GM19025 (cell line): ENCODE measurements around the gene GRIN2A.

Source experiments
- ATAC-seq: cut with Tn5 transposase; IDR thresholded peaks from one replicate; pipeline ENCODE4 v1.9.1; 2021; ENCODE audit warnings: mild to moderate bottlenecking, low read depth, moderate library complexity; ENCODE audit not compliant: unreplicated experiment

The GRIN2A gene

GRCh38 chr16:10040136-10041080 is 141.8 kb downstream of the GRIN2A start:
- ATAC-seq, result no peak

- no peak for ATAC-seq
These were observed 142.8 kb downstream of the GRIN2A start for GRCh38 chr16:10039220-10040096.

DNA sequence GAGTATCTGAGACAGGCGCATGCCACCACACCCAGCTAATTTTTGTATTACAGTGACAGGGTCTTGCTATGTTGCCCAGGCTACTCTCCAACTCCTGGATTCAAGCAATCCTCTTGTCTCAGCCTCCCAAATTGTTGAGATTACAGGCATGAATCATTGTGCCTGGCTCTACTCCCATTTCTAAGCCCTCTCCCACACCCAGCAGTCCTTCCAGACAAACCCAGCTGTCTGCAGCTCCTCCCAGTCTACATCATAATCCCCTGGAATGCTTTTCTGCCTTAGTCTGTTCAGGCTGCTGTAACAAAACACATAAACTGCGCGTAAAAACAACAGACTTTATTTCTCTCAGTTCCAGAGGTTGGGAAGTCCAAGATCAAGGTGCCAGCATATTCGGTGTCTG is 144.5 kb downstream of the GRIN2A start:
- no peak for ATAC-seq

- ATAC-seq, result no peak
These were observed 145.3 kb downstream of the GRIN2A start for GRCh38 chr16:10036956-10037355.

GRCh38 chr16:10033556-10033955 is 148.7 kb downstream of the GRIN2A start:
- ATAC-seq, result no peak

- ATAC-seq, result no peak
These were observed 150.3 kb downstream of the GRIN2A start for GRCh38 chr16:10031955-10032354.

DNA sequence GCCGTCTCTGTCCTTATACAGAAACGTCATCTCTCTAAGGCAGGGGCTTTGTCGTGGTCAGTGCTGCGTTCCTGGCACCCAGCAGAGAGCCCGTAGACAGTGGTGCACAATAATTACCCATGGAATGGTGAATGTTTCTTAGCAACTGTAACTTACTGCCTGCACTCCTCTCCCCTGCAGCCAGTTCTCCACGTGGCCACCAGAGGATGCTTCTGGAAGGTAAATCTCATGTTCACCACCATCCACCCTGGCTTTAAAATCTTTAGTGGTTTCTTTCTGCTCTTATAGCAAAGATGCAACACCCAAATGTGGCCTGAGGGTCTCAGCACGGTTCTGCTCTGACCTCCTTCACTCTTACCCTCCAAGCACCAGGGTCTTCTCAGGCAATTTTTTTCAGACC is 150.8 kb downstream of the GRIN2A start:
- no peak for ATAC-seq

GRCh38 chr16:10028644-10029043 is 153.6 kb downstream of the GRIN2A start:
- ATAC-seq, result no peak

DNA sequence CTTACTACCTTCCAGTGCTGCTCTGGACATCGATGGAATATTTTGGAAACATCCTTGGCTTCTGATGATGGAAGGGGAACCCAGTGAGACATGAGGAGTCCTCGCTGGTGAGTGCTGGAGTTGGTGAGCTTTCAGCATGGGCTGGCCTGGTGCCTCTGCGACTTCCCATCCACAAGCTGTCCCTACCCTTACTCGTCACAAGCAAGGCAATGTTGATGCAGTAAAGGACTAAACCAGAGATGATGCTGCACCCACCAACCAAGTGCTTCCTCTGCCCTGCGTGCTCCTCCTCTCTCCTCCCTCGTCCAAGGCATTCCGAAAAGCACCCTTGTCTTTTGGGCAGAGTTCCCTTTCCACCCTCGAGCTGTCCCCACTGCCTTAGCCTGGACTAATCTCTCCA is 154.7 kb downstream of the GRIN2A start:
- ATAC-seq, result no peak

- no peak for ATAC-seq
These were observed 155.6 kb downstream of the GRIN2A start for GRCh38 chr16:10026593-10026992.

DNA sequence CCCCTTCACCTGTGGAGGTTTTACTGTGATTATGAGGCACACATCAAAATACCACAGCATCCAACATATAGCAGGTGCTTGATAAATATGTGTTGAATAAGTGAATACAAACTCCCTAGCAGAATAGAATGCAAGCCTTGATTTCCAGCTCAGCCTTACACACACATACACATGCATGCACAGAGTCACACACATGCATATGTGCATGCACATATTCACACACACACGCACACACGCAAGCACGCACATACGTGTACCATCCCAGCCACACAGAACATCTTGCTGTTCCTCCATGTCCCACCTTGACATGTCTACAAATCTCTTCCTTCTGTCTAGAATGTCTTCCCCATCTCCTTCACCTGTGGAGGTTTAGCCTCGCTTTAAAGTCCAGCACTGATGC is 160.1 kb downstream of the GRIN2A start:
- ATAC-seq, result no peak

DNA sequence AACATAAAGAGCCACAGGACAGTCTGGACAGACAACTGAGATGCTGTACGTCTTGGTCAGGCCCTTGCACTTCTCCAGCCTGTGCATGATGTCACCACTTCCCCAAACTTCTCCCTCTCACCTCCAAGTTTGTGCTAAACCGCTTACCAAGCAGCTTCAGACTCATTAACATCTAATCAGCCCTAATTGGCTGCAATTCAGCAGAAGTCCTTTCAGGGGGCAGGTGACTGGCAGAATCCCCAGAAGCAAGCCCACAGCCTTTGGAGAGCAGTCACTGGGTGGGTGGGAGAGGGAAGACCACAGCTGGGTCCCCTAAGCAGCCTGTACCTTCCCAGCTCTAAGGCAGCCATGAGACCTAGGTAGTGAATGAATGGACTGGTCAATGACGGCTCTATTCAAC is 161.4 kb downstream of the GRIN2A start:
- ATAC-seq, result no peak

- ATAC-seq, result no peak
These were observed 165.5 kb downstream of the GRIN2A start for GRCh38 chr16:10016752-10017151.

- ATAC-seq, result no peak
These were observed 166.8 kb downstream of the GRIN2A start for GRCh38 chr16:10015397-10015796.

- no peak for ATAC-seq
These were observed 168.5 kb downstream of the GRIN2A start for GRCh38 chr16:10013774-10014173.

- no peak for ATAC-seq
These were observed 168.9 kb downstream of the GRIN2A start for GRCh38 chr16:10013364-10013763.

GRCh38 chr16:10009684-10010083 is 172.5 kb downstream of the GRIN2A start:
- no peak for ATAC-seq

- ATAC-seq, result no peak
These were observed 178.7 kb downstream of the GRIN2A start for GRCh38 chr16:10003486-10003885.

- ATAC-seq, result no peak
These were observed 180.9 kb downstream of the GRIN2A start for GRCh38 chr16:10001258-10001775.

- ATAC-seq, result no peak
These were observed 186.0 kb downstream of the GRIN2A start for GRCh38 chr16:9996221-9996620.

- no peak for ATAC-seq
These were observed 189.8 kb downstream of the GRIN2A start for GRCh38 chr16:9992441-9992840.
